ENCODE data around the gene RHOT2.

DNA sequence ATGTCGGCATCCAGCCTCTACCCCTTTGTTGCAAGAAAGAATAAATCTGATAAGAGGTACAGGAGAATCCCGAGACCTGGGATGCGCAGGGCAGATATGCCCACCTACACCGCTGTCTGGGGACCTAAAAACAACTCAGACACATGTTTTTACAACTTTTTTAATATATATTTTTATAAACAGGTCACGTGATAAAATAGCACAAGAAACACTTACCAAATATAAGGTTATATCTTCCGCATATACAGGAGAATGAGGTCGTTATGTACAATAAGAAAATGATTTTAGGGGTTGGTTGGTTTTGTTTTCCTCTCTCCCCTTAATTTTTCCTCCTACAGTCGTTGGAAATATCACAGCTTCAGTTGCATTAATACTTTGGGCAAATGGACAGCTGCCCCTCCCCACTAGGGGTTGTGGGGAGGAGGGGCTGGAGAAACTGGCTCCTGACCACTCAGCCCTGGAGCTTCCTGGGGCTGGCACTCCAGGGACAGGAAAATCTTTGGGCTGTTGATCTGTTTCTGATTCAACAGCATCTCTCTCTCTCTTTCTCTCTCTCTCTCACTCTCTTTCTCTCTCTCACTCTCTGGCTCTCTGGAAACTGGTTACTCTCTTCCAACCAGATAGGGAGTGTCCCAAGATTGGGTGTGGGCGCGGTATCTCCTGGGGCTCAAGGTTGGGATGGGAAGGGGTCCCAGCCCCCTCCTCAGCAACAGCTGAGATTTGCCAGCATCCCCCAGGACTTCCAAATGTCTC lies 24.6 kb downstream of the RHOT2 start:
- TF ChIP-seq, protein P1, sequence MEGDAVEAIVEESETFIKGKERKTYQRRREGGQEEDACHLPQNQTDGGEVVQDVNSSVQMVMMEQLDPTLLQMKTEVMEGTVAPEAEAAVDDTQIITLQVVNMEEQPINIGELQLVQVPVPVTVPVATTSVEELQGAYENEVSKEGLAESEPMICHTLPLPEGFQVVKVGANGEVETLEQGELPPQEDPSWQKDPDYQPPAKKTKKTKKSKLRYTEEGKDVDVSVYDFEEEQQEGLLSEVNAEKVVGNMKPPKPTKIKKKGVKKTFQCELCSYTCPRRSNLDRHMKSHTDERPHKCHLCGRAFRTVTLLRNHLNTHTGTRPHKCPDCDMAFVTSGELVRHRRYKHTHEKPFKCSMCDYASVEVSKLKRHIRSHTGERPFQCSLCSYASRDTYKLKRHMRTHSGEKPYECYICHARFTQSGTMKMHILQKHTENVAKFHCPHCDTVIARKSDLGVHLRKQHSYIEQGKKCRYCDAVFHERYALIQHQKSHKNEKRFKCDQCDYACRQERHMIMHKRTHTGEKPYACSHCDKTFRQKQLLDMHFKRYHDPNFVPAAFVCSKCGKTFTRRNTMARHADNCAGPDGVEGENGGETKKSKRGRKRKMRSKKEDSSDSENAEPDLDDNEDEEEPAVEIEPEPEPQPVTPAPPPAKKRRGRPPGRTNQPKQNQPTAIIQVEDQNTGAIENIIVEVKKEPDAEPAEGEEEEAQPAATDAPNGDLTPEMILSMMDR (optimal IDR thresholded peaks at IDR 0.05 in 1 of 3, IDR thresholded peaks at IDR 0.05 in 1 of 3, conservative IDR thresholded peaks at IDR 0.05 in 1 of 3; ENCODE audit: extremely low read depth in 1 of 3, insufficient read depth in 2 of 3, low read length in 3 of 3): no peak
- no peak for TF ChIP-seq EZH2 (IDR thresholded peaks at IDR 0.05; ENCODE audit: low read length)

Data from keratinocyte (primary cell).